Gastroesophageal sphincter (tissue), 4 donors: Measurements from ENCODE around the gene GRM3. TPM values are rescaled to one million over a fixed set of nuclear protein-coding genes. Genes with fewer than 3 reads are reported as not detected.

Experiments
- ATAC-seq: fragments of 150-250 bp; one replicate; pipeline ENCODE4 v1.9.1; 2016; ENCODE audit warnings: mild to moderate bottlenecking, moderate library complexity
- H3K27ac ChIP-seq, 4 donors: fragments of 200-600 bp; sonication (generic) in 3 of 4; 1 replicate in 3 of 4; 2 replicates in 1 of 4; pipeline ENCODE4 v1.5.1; 2016 to 2019
- H3K27me3 ChIP-seq: fragments of 200-600 bp; sonication (generic); one replicate; pipeline ENCODE4 v1.5.1; 2019
- H3K36me3 ChIP-seq, 2 donors: fragments of 200-600 bp; sonication (generic); one replicate each; pipeline ENCODE4 v1.5.1; 2019; ENCODE audit warnings: control low read depth in 1 of 2
- H3K4me1 ChIP-seq, 3 donors: fragments of 200-600 bp; sonication (generic); 1 replicate in 2 of 3; 2 replicates in 1 of 3; pipeline ENCODE4 v1.5.1; 2016 to 2019; ENCODE audit warnings: control low read depth in 2 of 3
- H3K4me3 ChIP-seq, 2 donors: fragments of 200-600 bp; sonication (generic); one replicate each; pipeline ENCODE4 v1.5.1; 2019; ENCODE audit warnings: mild to moderate bottlenecking in 1 of 2, moderate library complexity in 1 of 2
- H3K9me3 ChIP-seq, 3 donors: fragments of 200-600 bp; sonication (generic); one replicate each; pipeline ENCODE4 v1.5.1; 2017 to 2019; ENCODE audit warnings: control low read depth in 2 of 3
- CTCF ChIP-seq, 4 experiments: fragments of 200-600 bp in 2 of 4; fragments of 450-650 bp in 2 of 4; sonication (generic) in 1 of 4; IDR thresholded peaks; one replicate each; pipeline ENCODE4 v1.5.1; 2017 to 2019; ENCODE audit warnings: antibody characterized with exemption in 4 of 4, mild to moderate bottlenecking in 2 of 4, moderate library complexity in 2 of 4
- EP300 ChIP-seq: sonication (generic); formaldehyde crosslinking; IDR thresholded peaks from one replicate; pipeline ENCODE4 v1.6.1; 2017; ENCODE audit warnings: antibody characterized with exemption, mild to moderate bottlenecking
- POLR2A ChIP-seq, 2 donors: fragments of 450-650 bp; IDR thresholded peaks; one replicate each; pipeline ENCODE4 v1.6.1; 2017; ENCODE audit warnings: antibody characterized with exemption in 2 of 2, mild to moderate bottlenecking in 2 of 2, moderate library complexity in 1 of 2
- POLR2AphosphoS5 ChIP-seq: sonication (generic); formaldehyde crosslinking; IDR thresholded peaks from one replicate; pipeline ENCODE4 v1.6.1; 2017; ENCODE audit warnings: antibody characterized with exemption
- WGBS, 2 donors: methylation state at CpG; one replicate each; pipeline ENCODE4 v1.1.5; 2018; ENCODE audit warnings: low coverage in 1 of 2; 5-methylcytosine and 5-hydroxymethylcytosine counted together
- total RNA-seq, 4 donors: library from RNA; depleted of rRNA; stranded (reverse); fragments of >200 nt; gene quantifications; one replicate each; pipeline ENCODE4 v1.1.0, GENCODE V29; 2016

GRM3 gene
- total RNA-seq, 4 donors from 2014 or later = not detected

GRCh38 chr7:86644282-86645224, 844 bp downstream of the GRM3 start:
- ATAC-seq = no peak
- Histone ChIP-seq H3K36me3 (no peaks in the 10 kb centered on the region), H3K9me3 (no peaks in the 10 kb centered on the region), H3K4me3 (peak overlapping the region in 1 of 2 donors; percentile 33), H3K27ac (no peak overlapping the region), H3K27me3 (peaks cover 56% of the 10 kb centered on the region), H3K4me1 (peaks cover 0 to 20% (median 0%) of the 10 kb centered on the region in 3 donors)
- TF ChIP-seq POLR2A (IDR thresholded peaks at IDR 0.05) = no peak
- TF ChIP-seq CTCF (IDR thresholded peaks at IDR 0.05) = no peak
- no peak for TF ChIP-seq POLR2AphosphoS5
- TF ChIP-seq EP300 = no peak
- 1 to 2% methylated on average over 13 to 16 of the region's 42 CpGs for WGBS, 2 donors

- no peaks in the 10 kb centered on the region for H3K36me3 ChIP-seq
- TF ChIP-seq EP300 (no peak), POLR2A (IDR thresholded peaks at IDR 0.05) (no peak), POLR2AphosphoS5 (no peak), CTCF (IDR thresholded peaks at IDR 0.05) (no peak)
- WGBS, 2 donors = 41 to 42% methylated on average over 8 of the region's 13 CpGs
- H3K9me3 ChIP-seq = no peaks in the 10 kb centered on the region
- H3K27me3 ChIP-seq = peaks cover 49% of the 10 kb centered on the region
- no peak overlapping the region for H3K4me3 ChIP-seq
- H3K27ac ChIP-seq = no peak overlapping the region
- H3K4me1 ChIP-seq = peaks cover 0 to 20% (median 0%) of the 10 kb centered on the region in 3 donors
- ATAC-seq = no peak
These were observed 1.5 kb downstream of the GRM3 start for GRCh38 chr7:86645225-86645608.

- Histone ChIP-seq H3K4me3 (no peak overlapping the region), H3K27me3 (peaks cover 45% of the 10 kb centered on the region), H3K4me1 (peaks cover 0 to 20% (median 0%) of the 10 kb centered on the region in 3 donors), H3K36me3 (no peaks in the 10 kb centered on the region), H3K27ac (no peak overlapping the region), H3K9me3 (no peaks in the 10 kb centered on the region)
- 84 to 100% methylated on average over 1 of the region's 2 CpGs for WGBS, 2 donors
- no peak for ATAC-seq
- TF ChIP-seq EP300 (no peak), CTCF (IDR thresholded peaks at IDR 0.05) (no peak), POLR2AphosphoS5 (no peak), POLR2A (IDR thresholded peaks at IDR 0.05) (no peak)
These were observed 2.1 kb downstream of the GRM3 start for GRCh38 chr7:86645676-86646276.

GRCh38 chr7:86647385-86648094, 3.8 kb downstream of the GRM3 start:
- no peak for ATAC-seq
- H3K4me3 ChIP-seq = no peak overlapping the region
- peaks cover 28% of the 10 kb centered on the region for H3K27me3 ChIP-seq
- no peaks in the 10 kb centered on the region for H3K9me3 ChIP-seq
- no peak overlapping the region for H3K27ac ChIP-seq
- H3K36me3 ChIP-seq = no peaks in the 10 kb centered on the region
- TF ChIP-seq CTCF (IDR thresholded peaks at IDR 0.05) = no peak
- no peak for TF ChIP-seq EP300
- no peak for TF ChIP-seq POLR2AphosphoS5
- TF ChIP-seq POLR2A (IDR thresholded peaks at IDR 0.05) = no peak
- 73 to 86% methylated on average over 5 of the region's 5 CpGs for WGBS, 2 donors
- H3K4me1 ChIP-seq = peaks cover 0 to 20% (median 0%) of the 10 kb centered on the region in 3 donors
